Endodermal cell (in vitro differentiated cells): Measurements from ENCODE around the gene MROH7. TPM values are rescaled to one million over a fixed set of nuclear protein-coding genes. Genes with fewer than 3 reads are reported as not detected.

ENCODE experiments used
- DNase-seq: peaks from one replicate; pipeline ENCODE4 v3.0.0-alpha.2; 2017
- H3K27ac ChIP-seq: 2 replicates; pipeline ENCODE4 v1.5.1; 2013; ENCODE audit warnings: mild to moderate bottlenecking, low read depth, low read length, moderate library complexity
- H3K27me3 ChIP-seq: 2 replicates; pipeline ENCODE4 v1.6.1; 2013; ENCODE audit warnings: mild to moderate bottlenecking, low read length, moderate library complexity; ENCODE audit not compliant: insufficient read depth, control insufficient read depth, poor library complexity, severe bottlenecking
- H3K36me3 ChIP-seq: 2 replicates; pipeline ENCODE4 v1.7.0; 2013; ENCODE audit warnings: mild to moderate bottlenecking, low read length, moderate library complexity; ENCODE audit not compliant: control insufficient read depth, insufficient read depth
- H3K4me1 ChIP-seq: one replicate; pipeline ENCODE4 v1.7.0; 2013; ENCODE audit warnings: low read length; ENCODE audit not compliant: control insufficient read depth, insufficient read depth
- H3K4me3 ChIP-seq: 2 replicates; pipeline ENCODE4 v1.5.1; 2013; ENCODE audit warnings: mild to moderate bottlenecking, low read length, moderate library complexity
- H3K9ac ChIP-seq: 2 replicates; pipeline ENCODE4 v1.6.1; 2013; ENCODE audit warnings: mild to moderate bottlenecking, low read length, moderate library complexity; ENCODE audit not compliant: poor library complexity, severe bottlenecking; ENCODE audit errors: extremely low read depth
- H3K9me3 ChIP-seq: 2 replicates; pipeline ENCODE4 v1.6.1; 2013; ENCODE audit warnings: mild to moderate bottlenecking, low read length, moderate library complexity; ENCODE audit not compliant: control insufficient read depth
- H3K27ac Mint-ChIP-seq: 2 replicates; pipeline ENCODE4 v1.8.0; 2020; ENCODE audit warnings: mixed read lengths
- H3K27me3 Mint-ChIP-seq: 2 replicates; pipeline ENCODE4 v1.8.0; 2021; ENCODE audit warnings: mild to moderate bottlenecking, mixed read lengths; ENCODE audit not compliant: insufficient read depth
- H3K36me3 Mint-ChIP-seq: 2 replicates; pipeline ENCODE4 v1.8.0; 2020; ENCODE audit warnings: low read depth, mixed read lengths
- H3K4me1 Mint-ChIP-seq: 2 replicates; pipeline ENCODE4 v1.8.0; 2020; ENCODE audit warnings: mixed read lengths
- H3K4me3 Mint-ChIP-seq: 2 replicates; pipeline ENCODE4 v1.8.0; 2020; ENCODE audit warnings: mild to moderate bottlenecking, moderate library complexity, mixed read lengths
- H3K9me3 Mint-ChIP-seq: 2 replicates; pipeline ENCODE4 v1.8.0; 2020; ENCODE audit warnings: mild to moderate bottlenecking, mixed read lengths
- CTCF ChIP-seq: fragments of 200-600 bp; sonication (generic); conservative IDR thresholded peaks from 2 replicates; pipeline ENCODE4 v1.5.0; 2021; ENCODE audit warnings: antibody characterized with exemption, mild to moderate bottlenecking
- WGBS, 2 experiments: methylation state at CpG; one replicate each; pipeline versions ENCODE4 v1.1.5 to v1.1.7; 2013; ENCODE audit warnings: missing lambda C conversion rate in 2 of 2, mixed read lengths in 1 of 2; ENCODE audit not compliant: insufficient coverage in 1 of 2, insufficient read length in 1 of 2; 5-methylcytosine and 5-hydroxymethylcytosine counted together
- total RNA-seq, 2 donors: library from RNA; stranded (reverse); fragmentation: NEBNext Ultra II Directional in 1 of 2; extraction: Animal tissue kit (Norgen Biotek cat#: 25700) in 1 of 2; gene quantifications; 2 replicates in 1 of 2; 3 replicates in 1 of 2; pipeline ENCODE4 v1.2.1, GENCODE V29; 2021

MROH7 gene
- total RNA-seq, 2 donors from 2014 or later: 0.46 to 1.4 TPM

- no peak overlapping the region for H3K27ac ChIP-seq
- H3K9me3 ChIP-seq: peaks cover 24% of the 10 kb centered on the region
- Mint-ChIP-seq H3K4me3 (no peak overlapping the region), H3K9me3 (peaks cover 18% of the 10 kb centered on the region), H3K4me1 (no peaks in the 10 kb centered on the region), H3K36me3 (peaks cover 93% of the 10 kb centered on the region), H3K27ac (no peak overlapping the region), H3K27me3 (no peaks in the 10 kb centered on the region)
- no peak overlapping the region for H3K4me3 ChIP-seq
- no peaks in the 10 kb centered on the region for H3K27me3 ChIP-seq
- 96 to 100% methylated on average over 1 of the region's 1 CpG for WGBS, 2 experiments
- DNase-seq: no peak
- H3K36me3 ChIP-seq: peaks cover 98% of the 10 kb centered on the region
- H3K9ac ChIP-seq: no peak overlapping the region
- no peak for TF ChIP-seq CTCF
- no peaks in the 10 kb centered on the region for H3K4me1 ChIP-seq
These were observed 83.2 kb downstream of the MROH7 start for GRCh38 chr1:54724771-54725170.

- Histone ChIP-seq H3K36me3 (peaks cover 88% of the 10 kb centered on the region), H3K4me3 (no peak overlapping the region), H3K27ac (no peak overlapping the region), H3K9ac (no peak overlapping the region), H3K27me3 (no peaks in the 10 kb centered on the region), H3K4me1 (no peaks in the 10 kb centered on the region), H3K9me3 (peaks cover 24% of the 10 kb centered on the region)
- no peak for DNase-seq
- peaks cover 18% of the 10 kb centered on the region for H3K9me3 Mint-ChIP-seq
- no peak overlapping the region for H3K4me3 Mint-ChIP-seq
- WGBS, 2 experiments: 89 to 93% methylated on average over 1 to 3 of the region's 3 CpGs
- H3K4me1 Mint-ChIP-seq: no peaks in the 10 kb centered on the region
- no peaks in the 10 kb centered on the region for H3K27me3 Mint-ChIP-seq
- TF ChIP-seq CTCF: no peak
- no peak overlapping the region for H3K27ac Mint-ChIP-seq
- peaks cover 84% of the 10 kb centered on the region for H3K36me3 Mint-ChIP-seq
These were observed 86.4 kb downstream of the MROH7 start for GRCh38 chr1:54728027-54728426.

DNA sequence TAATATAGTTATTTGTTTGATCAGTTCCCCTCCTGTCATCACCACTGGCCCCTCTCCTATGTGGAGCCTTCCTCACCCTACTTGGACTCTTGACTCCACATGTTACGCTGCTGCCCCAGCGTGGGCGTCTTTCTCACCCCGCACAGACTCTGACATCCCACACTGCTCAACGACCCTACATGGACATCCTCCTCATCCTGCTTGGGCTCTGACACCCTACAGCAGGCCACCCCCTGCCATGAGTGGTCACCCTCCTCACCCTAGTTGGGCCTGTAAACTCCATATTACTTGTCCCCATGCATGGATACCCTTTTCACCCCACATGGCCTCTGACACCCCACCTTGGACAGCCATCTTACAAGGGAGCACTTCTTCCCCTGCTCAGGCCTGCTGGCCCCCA lies 95.1 kb downstream of the MROH7 start:
- Histone ChIP-seq H3K9me3 (no peaks in the 10 kb centered on the region), H3K9ac (no peak overlapping the region), H3K4me1 (no peaks in the 10 kb centered on the region), H3K36me3 (peaks cover 63% of the 10 kb centered on the region), H3K27ac (no peak overlapping the region), H3K4me3 (no peak overlapping the region), H3K27me3 (no peaks in the 10 kb centered on the region)
- Mint-ChIP-seq H3K36me3 (peaks cover 56% of the 10 kb centered on the region), H3K27me3 (no peaks in the 10 kb centered on the region), H3K27ac (no peak overlapping the region), H3K4me3 (no peak overlapping the region), H3K4me1 (no peaks in the 10 kb centered on the region), H3K9me3 (no peaks in the 10 kb centered on the region)
- DNase-seq: no peak
- no peak for TF ChIP-seq CTCF
- 95 to 100% methylated on average over 1 to 5 of the region's 5 CpGs for WGBS, 2 experiments
